Suprapubic skin (tissue), 4 donors: ENCODE data around the gene SND1.

Source experiments
- CTCF ChIP-seq, 2 donors: fragments of 200-600 bp in 1 of 2; fragments of 450-650 bp in 1 of 2; sonication (generic) in 1 of 2; IDR thresholded peaks; one replicate each; pipeline ENCODE4 v1.5.1; 2016 to 2019; ENCODE audit warnings: antibody characterized with exemption in 2 of 2, mild to moderate bottlenecking in 1 of 2, moderate library complexity in 1 of 2
- POLR2A ChIP-seq, 2 donors: fragments of 450-650 bp; IDR thresholded peaks; one replicate each; pipeline ENCODE4 v1.6.1; 2017; ENCODE audit warnings: antibody characterized with exemption in 2 of 2, mild to moderate bottlenecking in 2 of 2, moderate library complexity in 2 of 2
- POLR2AphosphoS5 ChIP-seq, 3 donors: sonication (generic); formaldehyde crosslinking; IDR thresholded peaks; one replicate each; pipeline ENCODE4 v1.6.1; 2017; ENCODE audit warnings: antibody characterized with exemption in 3 of 3

DNA sequence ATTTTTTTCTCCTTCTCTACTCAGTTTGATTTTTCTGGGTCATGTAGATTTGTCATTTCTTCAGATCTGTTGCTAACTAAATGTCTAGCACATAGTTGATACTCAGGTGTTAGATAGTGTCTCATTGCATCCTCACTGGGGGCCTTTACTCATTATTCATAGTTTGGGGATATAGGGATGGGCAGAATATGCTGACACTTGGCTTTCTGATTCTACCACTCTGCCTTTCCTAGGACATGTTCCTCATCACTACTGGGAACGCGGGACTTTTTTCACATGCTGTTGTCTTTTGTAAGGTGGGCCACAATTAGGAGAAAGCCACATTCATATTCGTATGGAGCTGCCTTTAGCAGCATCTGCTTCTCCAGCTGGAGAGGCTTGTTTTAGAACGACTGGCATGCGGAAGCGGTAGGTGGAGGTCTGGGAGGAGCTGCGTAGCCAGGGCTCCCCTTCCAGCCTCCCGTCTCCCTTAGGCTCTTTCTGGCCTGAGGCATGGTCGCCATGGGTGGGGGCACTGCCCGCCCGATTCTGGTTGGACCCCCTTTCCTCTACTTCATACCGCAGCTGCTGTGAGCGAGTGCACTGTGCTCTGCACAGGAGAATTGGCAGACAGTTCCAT is 78.8 kb downstream of the SND1 start:
- TF ChIP-seq CTCF (IDR thresholded peaks at IDR 0.05): no peak
- TF ChIP-seq POLR2A (IDR thresholded peaks at IDR 0.05): no peak
- TF ChIP-seq POLR2AphosphoS5 (IDR thresholded peaks at IDR 0.05): no peak
